SK-N-SH (cell line): ENCODE results near the gene SNRPB. TPM values are rescaled to one million over a fixed set of nuclear protein-coding genes. Genes with fewer than 3 reads are reported as not detected.

Experiments
- CTCF ChIA-PET: fragments of 300-600, 350-600 bp; formaldehyde crosslinking; extraction: SDS; loops from one replicate; lab custom pipeline; 2021; lab: Yijun Ruan, JAX
- POLR2A ChIA-PET: fragments of 350-600 bp; sonication (Branson Sonifier 250); formaldehyde crosslinking; extraction: SDS; loops from one replicate; lab custom pipeline; 2020; ENCODE audit warnings: antibody characterized with exemption, inconsistent platforms; lab: Yijun Ruan, JAX
- DNase-seq: peaks from one replicate; pipeline ENCODE4 v3.0.0; 2012
- H2AFZ ChIP-seq: fragments of 200-600 bp; sonication (generic); 2 replicates; pipeline ENCODE4 v1.8.1; 2016; ENCODE audit warnings: antibody characterized with exemption, mild to moderate bottlenecking, low read depth
- H3F3A ChIP-seq: fragments of 200-600 bp; sonication (generic); replicated peaks from 2 replicates; pipeline ENCODE3; 2016; ENCODE audit warnings: antibody characterized with exemption, mild to moderate bottlenecking; ENCODE audit not compliant: insufficient read depth
- H3K27ac ChIP-seq, 2 experiments: fragments of 200-500 bp in 1 of 2; fragments of 200-600 bp in 1 of 2; sonication (Bioruptor generic) in 1 of 2; sonication (generic), shearing (Covaris generic) in 1 of 2; 2 replicates each; pipeline versions ENCODE4 v1.5.1 to v1.6.1; 2014 to 2016; ENCODE audit warnings: low read depth in 2 of 2, inconsistent platforms in 1 of 2, low read length in 1 of 2, mild to moderate bottlenecking in 1 of 2, mixed read lengths in 1 of 2
- H3K27me3 ChIP-seq: fragments of 200-600 bp; sonication (generic), shearing (Covaris generic); 2 replicates; pipeline ENCODE4 v1.6.1; 2016; ENCODE audit warnings: mixed run types; ENCODE audit not compliant: insufficient read depth
- H3K36me3 ChIP-seq, 2 experiments: fragments of 200-500 bp in 1 of 2; fragments of 200-600 bp in 1 of 2; sonication (Bioruptor generic) in 1 of 2; sonication (generic) in 1 of 2; replicated peaks in 1 of 2; 2 replicates each; pipeline versions ENCODE3 to v1.5.1; 2014 to 2016; ENCODE audit warnings: low read length in 1 of 2, mild to moderate bottlenecking in 1 of 2; ENCODE audit not compliant: insufficient read depth in 2 of 2, control insufficient read depth in 1 of 2
- H3K4me1 ChIP-seq, 2 experiments: fragments of 200-500 bp in 1 of 2; fragments of 200-600 bp in 1 of 2; sonication (Bioruptor generic) in 1 of 2; sonication (generic), shearing (Covaris generic) in 1 of 2; 2 replicates each; pipeline versions ENCODE4 v1.5.1 to v1.6.1; 2014 to 2016; ENCODE audit warnings: low read depth in 1 of 2, low read length in 1 of 2, mixed run types in 1 of 2; ENCODE audit not compliant: insufficient read depth in 2 of 2, control insufficient read depth in 1 of 2
- H3K4me2 ChIP-seq: fragments of 200-600 bp; sonication (generic), shearing (Covaris generic); 2 replicates; pipeline ENCODE4 v1.6.1; 2017; ENCODE audit warnings: mixed run types
- H3K4me3 ChIP-seq, 2 experiments: fragments of 200-500 bp in 1 of 2; fragments of 200-600 bp in 1 of 2; sonication (Bioruptor generic) in 1 of 2; sonication (generic), shearing (Covaris generic) in 1 of 2; 2 replicates each; pipeline versions ENCODE4 v1.5.1 to v1.8.1; 2014 to 2016; ENCODE audit warnings: low read depth in 2 of 2, inconsistent platforms in 1 of 2, low read length in 1 of 2, mild to moderate bottlenecking in 1 of 2, mixed read lengths in 1 of 2, moderate library complexity in 1 of 2
- H3K79me2 ChIP-seq: fragments of 200-600 bp; sonication (generic); 2 replicates; pipeline ENCODE4 v1.8.1; 2017; ENCODE audit warnings: mild to moderate bottlenecking; ENCODE audit not compliant: insufficient read depth
- H3K9ac ChIP-seq: fragments of 200-600 bp; sonication (generic); 2 replicates; pipeline ENCODE4 v1.6.1; 2017; ENCODE audit warnings: mixed run types
- H3K9me2 ChIP-seq: fragments of 200-600 bp; sonication (generic); 2 replicates; pipeline ENCODE4 v1.6.1; 2017; ENCODE audit warnings: mixed run types
- H3K9me3 ChIP-seq: fragments of 200-600 bp; sonication (generic); 2 replicates; pipeline ENCODE4 v1.6.1; 2017; ENCODE audit warnings: mixed run types, mild to moderate bottlenecking, moderate library complexity
- H4K20me1 ChIP-seq: fragments of 200-600 bp; sonication (generic); 2 replicates; pipeline ENCODE4 v1.6.1; 2017; ENCODE audit warnings: mild to moderate bottlenecking, mixed run types; ENCODE audit not compliant: insufficient read depth
- CHD2 ChIP-seq: fragments of 150-350 bp; IDR thresholded peaks from 2 replicates; pipeline ENCODE4 v1.6.1; 2018; ENCODE audit warnings: low read length; ENCODE audit not compliant: partially characterized antibody
- ELF1 ChIP-seq: IDR thresholded peaks from 2 replicates; pipeline ENCODE4 v1.4.0; 2012
- EP300 ChIP-seq, 2 experiments: IDR thresholded peaks; 2 replicates each; pipeline versions ENCODE4 v1.4.0 to v1.6.1; 2012; ENCODE audit warnings: borderline replicate concordance in 1 of 2, low read depth in 1 of 2, low read length in 1 of 2
- FOSL2 ChIP-seq: IDR thresholded peaks from 2 replicates; pipeline ENCODE4 v1.4.0; 2012; ENCODE audit warnings: low read depth, mild to moderate bottlenecking, moderate library complexity, borderline replicate concordance
- FOXJ3 ChIP-seq: sonication (generic); formaldehyde crosslinking; IDR thresholded peaks from 2 replicates; pipeline ENCODE4 v1.5.1; 2020; ENCODE audit warnings: mild to moderate bottlenecking, missing genetic modification reagents
- FOXM1 ChIP-seq: IDR thresholded peaks from 2 replicates; pipeline ENCODE4 v1.4.0; 2012; ENCODE audit warnings: low read depth, mild to moderate bottlenecking
- GATA2 ChIP-seq: sonication (generic); formaldehyde crosslinking; IDR thresholded peaks from 2 replicates; pipeline ENCODE4 v1.5.0; 2020; ENCODE audit warnings: mild to moderate bottlenecking, missing genetic modification reagents
- IRF3 ChIP-seq: fragments of 150-350 bp; IDR thresholded peaks from 2 replicates; pipeline ENCODE4 v1.6.1; 2016; ENCODE audit warnings: mild to moderate bottlenecking, low read depth, low read length
- JUND ChIP-seq: IDR thresholded peaks from 2 replicates; pipeline ENCODE4 v1.4.0; 2012
- MAX ChIP-seq: IDR thresholded peaks from 2 replicates; pipeline ENCODE4 v1.4.0; 2012; ENCODE audit warnings: low read depth
- MXI1 ChIP-seq: IDR thresholded peaks from 2 replicates; pipeline ENCODE4 v1.6.1; 2012; ENCODE audit warnings: mild to moderate bottlenecking, low read depth, low read length, improper control_type of control experiment
- NRF1 ChIP-seq: IDR thresholded peaks from 2 replicates; pipeline ENCODE4 v1.6.1; 2012; ENCODE audit warnings: low read depth, mild to moderate bottlenecking, low read length
- POLR2AphosphoS5 ChIP-seq: IDR thresholded peaks from 2 replicates; pipeline ENCODE4 v1.6.1; 2012; ENCODE audit warnings: low read depth, low read length
- RAD21 ChIP-seq: IDR thresholded peaks from 2 replicates; pipeline ENCODE4 v1.6.1; 2012; ENCODE audit warnings: mild to moderate bottlenecking, low read length
- RCOR1 ChIP-seq: fragments of 150-350 bp; IDR thresholded peaks from 2 replicates; pipeline ENCODE4 v1.6.1; 2017; ENCODE audit warnings: antibody characterized with exemption, low read length
- RFX5 ChIP-seq: IDR thresholded peaks from 2 replicates; pipeline ENCODE4 v1.6.1; 2012; ENCODE audit warnings: mild to moderate bottlenecking, improper control_type of control experiment, low read length
- RXRA ChIP-seq: IDR thresholded peaks from 2 replicates; pipeline ENCODE4 v1.4.0; 2012; ENCODE audit warnings: low read depth, mild to moderate bottlenecking, borderline replicate concordance
- SIN3A ChIP-seq: IDR thresholded peaks from 2 replicates; pipeline ENCODE4 v1.6.1; 2012; ENCODE audit warnings: low read depth, mild to moderate bottlenecking, low read length, moderate library complexity, borderline replicate concordance
- TAF1 ChIP-seq: IDR thresholded peaks from 2 replicates; pipeline ENCODE4 v1.6.1; 2012; ENCODE audit warnings: low read depth, mild to moderate bottlenecking, low read length, moderate library complexity, borderline replicate concordance
- TEAD4 ChIP-seq: IDR thresholded peaks from 2 replicates; pipeline ENCODE4 v1.4.0; 2012; ENCODE audit warnings: mild to moderate bottlenecking, borderline replicate concordance; ENCODE audit not compliant: insufficient read depth
- YY1 ChIP-seq: IDR thresholded peaks from 2 replicates; pipeline ENCODE4 v1.4.0; 2012; ENCODE audit warnings: low read depth, mild to moderate bottlenecking
- WGBS: methylation state at CpG from one replicate; pipeline ENCODE4 v1.1.6; 2017; ENCODE audit warnings: low lambda C conversion rate; 5-methylcytosine and 5-hydroxymethylcytosine counted together
- polyA plus RNA-seq, 3 experiments: library from polyadenylated mRNA; depleted of rRNA; stranded (reverse); fragments of >200 nt; gene quantifications; 2 replicates each; pipeline ENCODE4 v1.2.3, GENCODE V29; 2012
- TF ChIP-seq, protein P1 (sequence below): fragments of 200-600 bp; sonication (generic); IDR thresholded peaks from 2 replicates; pipeline ENCODE4 v1.6.1; 2017; ENCODE audit warnings: antibody characterized with exemption, mild to moderate bottlenecking, moderate library complexity

SNRPB gene
- polyA plus RNA-seq, 1 of the 3 experiments (the other 2 are of a cell fraction): 455 TPM

DNA sequence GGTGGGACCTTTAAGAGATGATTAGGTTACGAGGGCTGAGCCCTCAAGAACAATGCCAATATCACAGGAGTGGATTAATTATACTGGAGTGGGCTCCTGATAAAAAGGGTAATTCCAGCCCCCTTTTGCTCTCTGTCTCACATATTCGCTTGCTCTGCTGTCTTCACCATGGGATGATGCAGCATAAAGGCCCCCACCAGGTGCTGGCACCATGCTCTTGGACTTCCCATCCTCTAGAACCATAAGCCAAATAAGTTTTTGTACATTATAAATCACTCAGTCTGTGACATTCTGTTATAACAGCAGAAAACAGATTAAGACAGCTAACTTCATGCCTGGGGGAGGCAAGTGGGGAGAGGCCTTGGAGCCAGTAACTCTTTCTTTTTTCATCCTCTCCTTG, 9.8 kb upstream of the SNRPB start:
- WGBS: 100% methylated on average over 2 of the region's 2 CpGs
- Histone ChIP-seq H4K20me1 (no peaks in the 10 kb centered on the region), H3K9me2 (no peaks in the 10 kb centered on the region), H3K9me3 (no peaks in the 10 kb centered on the region), H3F3A (no peaks in the 10 kb centered on the region), H3K36me3 (peaks cover 49 to 50% of the 10 kb centered on the region in 2 experiments), H3K27me3 (no peaks in the 10 kb centered on the region), H3K27ac (no peak overlapping the region), H3K4me1 (no peaks in the 10 kb centered on the region), H3K4me3 (no peak overlapping the region), H3K4me2 (no peak overlapping the region), H3K79me2 (no peaks in the 10 kb centered on the region), H2AFZ (no peak overlapping the region), H3K9ac (no peak overlapping the region)
- ChIA-PET CTCF (no interaction called here), POLR2A (no interaction called here)
- DNase-seq: no peak
- TF ChIP-seq RXRA: no peak
- TF ChIP-seq TEAD4: no peak
- TF ChIP-seq RFX5: no peak
- TF ChIP-seq RAD21: no peak
- TF ChIP-seq RCOR1: no peak
- TF ChIP-seq NRF1: no peak
- no peak for TF ChIP-seq IRF3
- no peak for TF ChIP-seq MAX
- TF ChIP-seq ELF1: no peak
- no peak for TF ChIP-seq POLR2AphosphoS5
- TF ChIP-seq YY1: no peak
- no peak for TF ChIP-seq GATA2 (CRISPR knock-in tag)
- TF ChIP-seq JUND: no peak
- TF ChIP-seq FOSL2: no peak
- TF ChIP-seq EP300 (IDR thresholded peaks at IDR 0.05; ENCODE audit: borderline replicate concordance in 1 of 2, low read depth in 1 of 2, low read length in 1 of 2): no peak

GRCh38 chr20:2476742-2477615, 6.4 kb upstream of the SNRPB start:
- Histone ChIP-seq H4K20me1 (no peaks in the 10 kb centered on the region), H3K9me3 (no peaks in the 10 kb centered on the region), H3F3A (peaks cover 21% of the 10 kb centered on the region), H3K36me3 (peaks cover 20 to 34% of the 10 kb centered on the region in 2 experiments), H3K27me3 (no peaks in the 10 kb centered on the region), H3K4me2 (no peak overlapping the region), H3K79me2 (no peaks in the 10 kb centered on the region), H3K4me3 (no peak overlapping the region), H3K4me1 (no peaks in the 10 kb centered on the region), H3K9ac (no peak overlapping the region), H3K9me2 (no peaks in the 10 kb centered on the region), H3K27ac (no peak overlapping the region), H2AFZ (no peak overlapping the region)
- 94% methylated on average over 5 of the region's 5 CpGs for WGBS
- DNase-seq: no peak
- POLR2A ChIA-PET: interaction anchor here (0.9 kb wide), 1 partner anchor 176 kb away, joined by 5 read pairs; no protein-coding TSS in a partner anchor
- CTCF ChIA-PET: interaction anchor here (1.1 to 2.2 kb wide), 4 partner anchors 45 to 305 kb away, joined by 3 to 9 read pairs (median 3); no protein-coding TSS in a partner anchor
- TF ChIP-seq ELF1: no peak
- no peak for TF ChIP-seq TAF1
- no peak for TF ChIP-seq RFX5
- TF ChIP-seq SIN3A: no peak
- no peak for TF ChIP-seq RXRA
- TF ChIP-seq FOSL2: no peak
- no peak for TF ChIP-seq CHD2
- TF ChIP-seq IRF3: no peak
- TF ChIP-seq EP300 (IDR thresholded peaks at IDR 0.05; ENCODE audit: borderline replicate concordance in 1 of 2, low read depth in 1 of 2, low read length in 1 of 2): no peak
- TF ChIP-seq MXI1: no peak
- no peak for TF ChIP-seq YY1
- no peak for TF ChIP-seq FOXM1
- TF ChIP-seq, protein P1, sequence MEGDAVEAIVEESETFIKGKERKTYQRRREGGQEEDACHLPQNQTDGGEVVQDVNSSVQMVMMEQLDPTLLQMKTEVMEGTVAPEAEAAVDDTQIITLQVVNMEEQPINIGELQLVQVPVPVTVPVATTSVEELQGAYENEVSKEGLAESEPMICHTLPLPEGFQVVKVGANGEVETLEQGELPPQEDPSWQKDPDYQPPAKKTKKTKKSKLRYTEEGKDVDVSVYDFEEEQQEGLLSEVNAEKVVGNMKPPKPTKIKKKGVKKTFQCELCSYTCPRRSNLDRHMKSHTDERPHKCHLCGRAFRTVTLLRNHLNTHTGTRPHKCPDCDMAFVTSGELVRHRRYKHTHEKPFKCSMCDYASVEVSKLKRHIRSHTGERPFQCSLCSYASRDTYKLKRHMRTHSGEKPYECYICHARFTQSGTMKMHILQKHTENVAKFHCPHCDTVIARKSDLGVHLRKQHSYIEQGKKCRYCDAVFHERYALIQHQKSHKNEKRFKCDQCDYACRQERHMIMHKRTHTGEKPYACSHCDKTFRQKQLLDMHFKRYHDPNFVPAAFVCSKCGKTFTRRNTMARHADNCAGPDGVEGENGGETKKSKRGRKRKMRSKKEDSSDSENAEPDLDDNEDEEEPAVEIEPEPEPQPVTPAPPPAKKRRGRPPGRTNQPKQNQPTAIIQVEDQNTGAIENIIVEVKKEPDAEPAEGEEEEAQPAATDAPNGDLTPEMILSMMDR: no peak
- TF ChIP-seq FOXJ3: no peak
- no peak for TF ChIP-seq RAD21
